HG03442 (cell line): Measurements from ENCODE around the gene RGS14.

Source experiments
- ATAC-seq: cut with Tn5 transposase; IDR thresholded peaks from one replicate; pipeline ENCODE4 v1.9.1; 2021; ENCODE audit warnings: mild to moderate bottlenecking, moderate library complexity; ENCODE audit not compliant: unreplicated experiment

RGS14 gene

GRCh38 chr5:177362610-177363507 lies 5.1 kb downstream of the RGS14 start:
- peak; percentile 33 for ATAC-seq

- ATAC-seq: no peak
Observed at GRCh38 chr5:177363565-177363964, 5.8 kb downstream of the RGS14 start.

DNA sequence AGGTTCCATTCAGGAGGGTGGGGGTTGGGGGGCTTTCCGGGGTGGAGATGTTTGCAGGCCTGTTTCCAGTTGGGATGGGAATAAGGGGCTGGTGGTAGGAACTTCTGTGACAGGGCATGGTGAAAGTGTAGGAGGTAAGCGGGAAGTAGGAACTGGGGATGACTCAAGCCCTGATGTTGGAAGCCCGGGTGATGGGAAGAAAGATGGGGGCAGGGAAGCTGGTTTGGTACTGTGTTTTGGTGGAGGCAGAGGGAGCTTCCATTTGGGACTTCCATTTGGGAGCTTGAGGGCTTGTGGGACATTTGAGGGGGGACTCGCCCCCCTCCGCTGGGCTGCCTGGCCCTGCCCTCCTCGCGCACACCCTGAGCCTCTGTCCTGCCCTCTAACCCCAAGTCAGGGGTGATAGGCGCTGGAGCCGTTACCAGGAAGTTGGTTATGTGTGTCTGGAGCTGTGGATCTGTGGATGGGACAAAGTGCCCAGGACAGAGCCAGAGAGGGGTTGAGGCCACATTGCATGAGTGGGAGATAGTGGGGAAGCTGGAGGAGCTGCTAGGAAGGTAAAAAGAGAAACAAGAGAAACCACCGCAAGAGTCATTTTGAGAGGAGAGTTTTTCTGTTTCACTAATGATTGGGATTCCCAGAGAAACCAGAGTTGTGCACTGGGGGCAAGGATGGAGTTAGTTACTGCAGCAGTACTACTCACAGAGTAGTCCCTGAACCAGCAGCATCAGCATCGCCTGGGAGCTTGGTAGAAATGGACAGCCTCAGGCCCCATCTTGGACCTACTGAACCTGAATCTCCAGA lies 6.6 kb downstream of the RGS14 start:
- no peak for ATAC-seq

- ATAC-seq: no peak
Observed at GRCh38 chr5:177365845-177366527, 8.3 kb downstream of the RGS14 start.

- no peak for ATAC-seq
Observed at GRCh38 chr5:177366528-177367322, 9.0 kb downstream of the RGS14 start.

DNA sequence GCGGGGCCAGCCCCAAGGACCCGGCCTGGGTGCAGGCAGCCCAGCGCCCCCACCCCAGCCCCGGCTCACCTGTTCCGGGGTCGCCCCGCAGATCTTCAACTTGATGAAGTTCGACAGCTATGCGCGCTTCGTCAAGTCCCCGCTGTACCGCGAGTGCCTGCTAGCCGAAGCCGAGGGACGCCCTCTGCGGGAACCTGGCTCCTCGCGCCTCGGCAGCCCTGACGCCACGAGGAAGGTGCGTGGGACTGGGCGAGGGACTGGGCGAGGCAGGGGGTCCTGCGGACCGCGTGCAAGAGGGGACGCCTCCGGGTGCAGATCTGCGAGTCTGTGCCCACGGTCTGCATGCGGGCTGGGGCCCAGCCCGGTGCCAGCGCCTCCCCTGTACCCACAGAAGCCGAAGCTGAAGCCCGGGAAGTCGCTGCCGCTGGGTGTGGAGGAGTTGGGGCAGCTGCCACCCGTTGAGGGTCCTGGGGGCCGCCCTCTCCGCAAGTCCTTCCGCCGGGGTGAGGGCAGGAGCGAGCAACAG lies 9.7 kb downstream of the RGS14 start:
- ATAC-seq: no peak

DNA sequence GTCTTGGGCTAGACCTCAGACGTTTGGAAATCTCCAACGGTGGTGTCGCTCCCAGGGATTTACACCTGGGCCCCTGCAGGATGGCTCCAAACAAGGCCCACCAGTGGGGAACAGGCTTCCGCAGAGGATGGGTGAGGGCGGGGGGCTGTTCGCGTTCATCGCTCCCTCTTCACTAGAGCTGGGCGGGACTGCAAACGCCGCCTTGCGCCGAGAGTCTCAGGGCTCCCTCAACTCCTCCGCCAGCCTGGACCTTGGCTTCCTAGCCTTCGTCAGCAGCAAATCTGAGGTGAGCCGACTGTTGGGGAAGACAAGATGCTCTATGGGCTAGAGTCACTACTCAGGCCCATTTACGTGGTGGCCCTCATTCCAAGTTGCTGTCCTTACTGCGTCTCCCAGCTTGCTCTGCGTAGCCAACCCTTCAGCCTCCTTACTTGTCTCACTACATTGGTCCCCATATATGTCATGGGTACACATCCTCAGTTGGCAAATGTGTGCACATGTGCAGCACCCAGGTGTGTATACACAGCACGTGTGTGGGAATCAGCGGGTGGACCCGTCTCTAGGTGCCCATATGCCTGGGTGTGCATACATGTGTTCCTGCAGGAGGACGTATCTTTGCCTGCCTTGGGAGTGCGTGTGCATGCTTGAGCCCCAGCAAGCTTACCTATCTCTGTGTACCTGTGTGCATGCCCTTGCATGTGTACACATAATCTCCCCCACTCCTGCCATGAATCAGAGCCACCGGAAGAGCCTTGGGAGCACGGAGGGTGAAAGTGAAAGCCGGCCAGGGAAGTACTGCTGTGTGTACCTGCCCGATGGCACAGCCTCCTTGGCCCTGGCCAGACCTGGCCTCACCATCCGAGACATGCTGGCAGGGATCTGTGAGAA lies 10.5 kb downstream of the RGS14 start:
- no peak for ATAC-seq

DNA sequence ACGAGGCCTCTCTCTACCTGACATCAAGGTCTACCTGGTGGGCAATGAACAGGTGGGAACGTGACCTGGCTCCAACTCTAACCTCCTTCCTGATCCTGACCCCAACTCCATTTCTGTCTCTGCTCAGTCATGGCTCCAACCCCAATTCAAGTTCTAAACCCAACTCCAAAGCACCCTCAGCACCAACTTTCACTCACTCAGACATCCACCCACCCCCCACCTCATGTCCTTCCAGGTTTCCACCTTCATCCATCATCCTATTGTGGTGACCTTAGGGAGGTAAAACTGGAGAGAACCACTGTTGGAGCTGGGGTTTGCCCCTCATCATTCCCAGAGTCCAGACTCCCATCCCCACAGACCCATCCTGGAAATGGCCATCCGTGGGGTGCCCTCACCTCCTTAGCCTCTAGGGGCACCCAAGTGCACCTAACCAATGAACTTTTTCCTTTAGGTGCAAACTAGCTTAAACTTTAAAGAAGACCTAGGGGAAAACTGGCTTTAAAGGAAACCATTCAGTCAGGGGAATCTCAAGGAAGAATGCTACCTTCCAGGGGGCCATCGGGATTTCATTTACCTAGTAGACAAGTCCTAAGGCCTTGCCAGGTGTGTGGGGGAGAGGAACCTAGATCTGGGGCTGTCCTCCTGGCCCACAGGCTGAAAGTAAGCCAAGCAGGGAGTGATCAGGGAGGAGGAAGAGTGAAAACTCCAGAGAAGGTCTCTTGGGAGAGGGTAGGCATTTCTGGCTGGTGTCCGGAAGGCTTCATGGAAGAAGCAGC lies 11.3 kb downstream of the RGS14 start:
- no peak for ATAC-seq

- ATAC-seq: no peak
Observed at GRCh38 chr5:177369645-177370440, 12.1 kb downstream of the RGS14 start.

- no peak for ATAC-seq
Observed at GRCh38 chr5:177370488-177371119, 12.9 kb downstream of the RGS14 start.

DNA sequence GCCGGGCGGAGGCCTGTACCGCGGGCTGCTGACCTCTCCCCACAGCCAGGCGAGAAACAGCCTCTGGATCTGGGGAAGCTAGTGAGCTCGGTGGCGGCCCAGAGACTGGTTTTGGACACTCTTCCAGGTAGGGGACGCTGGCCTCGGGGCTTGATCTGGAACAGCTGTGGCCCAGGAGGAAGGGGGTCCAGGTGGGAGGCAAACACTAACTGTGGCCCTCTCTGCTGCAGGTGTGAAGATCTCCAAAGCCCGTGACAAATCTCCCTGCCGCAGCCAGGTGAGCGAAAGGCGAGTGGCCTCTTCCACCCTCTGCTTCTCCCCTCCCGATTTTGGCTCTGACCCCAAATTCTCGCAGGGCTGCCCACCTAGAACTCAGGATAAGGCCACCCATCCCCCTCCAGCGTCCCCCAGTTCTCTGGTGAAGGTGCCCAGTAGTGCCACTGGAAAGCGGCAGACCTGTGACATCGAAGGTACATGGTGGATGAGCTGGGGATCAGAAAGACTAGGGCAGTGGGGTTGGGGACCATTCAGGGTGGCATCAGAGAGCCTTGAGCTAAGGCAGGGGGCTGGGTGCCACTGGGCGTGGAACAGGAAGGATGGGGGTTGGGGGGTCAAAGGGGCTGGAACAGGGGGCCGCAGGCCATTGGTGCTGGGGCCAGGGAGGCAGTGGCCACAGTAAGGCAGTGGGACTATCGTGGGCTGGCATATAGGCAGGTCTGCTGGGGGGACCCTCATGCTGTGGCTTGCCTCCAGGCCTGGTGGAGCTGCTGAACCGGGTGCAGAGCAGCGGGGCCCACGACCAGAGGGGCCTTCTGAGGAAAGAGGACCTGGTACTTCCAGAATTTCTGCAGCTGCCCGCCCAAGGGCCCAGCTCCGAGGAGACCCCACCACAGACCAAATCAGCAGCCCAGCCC lies 13.7 kb downstream of the RGS14 start:
- ATAC-seq: no peak

- ATAC-seq: no peak
Observed at GRCh38 chr5:177372034-177372896, 14.5 kb downstream of the RGS14 start.

DNA sequence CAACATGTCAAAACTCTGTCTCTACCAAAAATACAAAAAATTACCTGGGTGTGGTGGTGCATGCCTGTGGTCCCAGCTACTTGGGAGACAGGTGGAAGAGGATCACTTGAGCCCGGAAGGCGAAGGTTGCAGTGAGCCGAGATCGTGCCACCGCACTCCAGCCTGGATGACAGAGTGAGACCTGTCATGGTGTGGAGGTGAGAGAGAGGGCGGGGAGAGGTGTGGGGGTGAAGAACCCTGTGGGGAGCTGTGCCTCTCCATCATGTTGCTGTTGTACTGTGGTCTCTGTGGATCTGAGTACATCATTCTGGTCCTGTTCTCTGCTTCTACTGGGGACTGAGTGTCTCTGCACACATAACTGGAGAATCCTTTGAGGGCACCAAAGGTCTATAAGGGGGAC lies 15.2 kb downstream of the RGS14 start:
- ATAC-seq: no peak

DNA sequence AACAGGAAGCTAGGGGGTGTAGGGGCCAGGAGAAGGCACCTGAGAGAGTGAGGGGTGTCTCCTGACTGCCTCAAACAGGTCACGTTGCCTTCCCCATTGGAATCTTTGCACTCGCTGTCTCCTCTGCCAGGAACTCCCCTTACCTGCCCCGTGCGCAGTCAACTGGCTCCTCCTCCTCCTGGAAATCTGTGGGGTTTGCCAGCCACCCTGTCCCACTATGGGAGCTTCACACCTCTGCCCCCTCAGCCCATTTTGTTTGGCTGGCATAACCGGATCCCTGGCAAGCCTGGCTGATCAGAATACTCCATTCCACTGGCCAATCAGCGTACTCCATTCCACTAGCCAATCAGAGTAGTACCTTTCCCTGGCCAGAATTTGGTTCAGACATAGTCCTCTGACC lies 16.1 kb downstream of the RGS14 start:
- no peak for ATAC-seq

DNA sequence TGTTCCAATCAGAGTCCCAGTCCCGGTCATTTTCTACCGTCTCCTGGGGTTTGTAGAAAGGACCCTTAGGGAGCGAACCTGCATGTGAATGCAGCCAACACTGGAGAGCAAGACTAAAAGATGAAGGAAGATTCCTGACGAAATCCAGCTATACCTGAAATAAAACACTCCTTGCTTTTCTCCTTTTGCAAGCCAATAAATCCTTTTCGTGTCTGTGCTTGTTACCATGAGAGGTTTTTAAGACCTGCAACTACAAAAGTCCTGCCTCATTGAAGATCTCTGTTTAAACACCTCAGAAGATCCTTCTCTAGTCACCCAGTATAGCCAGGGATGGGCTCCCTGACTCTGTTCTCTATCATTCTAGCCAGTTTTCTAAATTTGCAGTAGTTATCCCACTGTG lies 16.5 kb downstream of the RGS14 start:
- no peak for ATAC-seq
